IPS-11a (cell line): Measurements from ENCODE around the gene PTPRM.

Experiments used
- H3K4me3 ChIP-seq: one replicate; pipeline ENCODE4 v1.5.1; 2013; ENCODE audit warnings: low read depth, low read length, control low read depth

The PTPRM gene

GRCh38 chr18:7789856-7790552, 222.9 kb downstream of the PTPRM start:
- no peak overlapping the region for H3K4me3 ChIP-seq

GRCh38 chr18:7793100-7793499, 226.0 kb downstream of the PTPRM start:
- no peak overlapping the region for H3K4me3 ChIP-seq

- no peak overlapping the region for H3K4me3 ChIP-seq
These were observed 236.9 kb downstream of the PTPRM start for GRCh38 chr18:7803956-7804469.

GRCh38 chr18:7805096-7805495, 238.0 kb downstream of the PTPRM start:
- no peak overlapping the region for H3K4me3 ChIP-seq

- H3K4me3 ChIP-seq: no peak overlapping the region
These were observed 238.8 kb downstream of the PTPRM start for GRCh38 chr18:7805880-7806279.

GRCh38 chr18:7807936-7808453, 240.9 kb downstream of the PTPRM start:
- no peak overlapping the region for H3K4me3 ChIP-seq

DNA sequence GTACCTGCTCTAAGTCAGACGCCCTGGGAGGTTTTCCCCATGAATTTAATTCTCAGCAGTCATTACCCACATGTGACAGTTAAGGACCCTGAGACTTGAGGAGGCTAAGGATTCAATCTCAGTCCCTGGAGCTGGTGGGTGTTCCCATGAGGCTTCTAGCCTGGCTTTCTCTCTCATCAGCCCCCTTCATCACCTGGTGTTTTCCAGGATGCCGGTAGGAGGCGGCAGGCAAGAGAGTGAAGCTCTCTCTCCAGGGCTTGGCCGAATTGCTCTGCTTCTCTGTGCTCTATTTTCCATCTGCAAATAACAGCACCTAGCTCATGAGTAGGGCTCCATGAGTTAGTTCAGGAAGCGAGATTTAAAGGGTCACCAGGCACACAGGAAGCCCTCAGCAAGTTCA, 241.9 kb downstream of the PTPRM start:
- no peak overlapping the region for H3K4me3 ChIP-seq

DNA sequence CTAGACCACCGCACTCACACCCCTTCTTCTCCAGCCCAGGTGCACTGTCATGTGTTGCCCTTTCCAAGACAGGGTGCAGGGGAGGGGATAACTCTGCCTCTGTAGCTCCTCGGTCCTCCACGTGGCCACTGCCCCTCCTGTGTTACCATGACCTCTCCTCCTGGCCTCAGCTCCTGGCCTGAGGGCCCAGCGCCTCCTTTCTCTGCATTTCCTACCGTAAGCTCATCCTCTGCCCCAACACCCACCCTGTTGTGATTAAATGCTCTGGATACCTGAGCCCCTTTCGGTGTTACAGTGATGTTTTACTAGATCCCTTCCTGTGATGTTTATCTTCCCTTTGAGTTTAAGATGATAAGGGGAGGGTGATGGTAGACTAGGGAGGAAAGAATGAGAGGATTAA, 242.3 kb downstream of the PTPRM start:
- H3K4me3 ChIP-seq: no peak overlapping the region

- H3K4me3 ChIP-seq: no peak overlapping the region
These were observed 242.9 kb downstream of the PTPRM start for GRCh38 chr18:7809978-7810377.

GRCh38 chr18:7812431-7813063, 245.4 kb downstream of the PTPRM start:
- H3K4me3 ChIP-seq: no peak overlapping the region

GRCh38 chr18:7813131-7813530, 246.0 kb downstream of the PTPRM start:
- H3K4me3 ChIP-seq: no peak overlapping the region

GRCh38 chr18:7814754-7815315, 247.7 kb downstream of the PTPRM start:
- H3K4me3 ChIP-seq: no peak overlapping the region

GRCh38 chr18:7815787-7816186, 248.7 kb downstream of the PTPRM start:
- no peak overlapping the region for H3K4me3 ChIP-seq

- no peak overlapping the region for H3K4me3 ChIP-seq
These were observed 250.6 kb downstream of the PTPRM start for GRCh38 chr18:7817575-7818230.

GRCh38 chr18:7821784-7822183, 254.7 kb downstream of the PTPRM start:
- H3K4me3 ChIP-seq: no peak overlapping the region

DNA sequence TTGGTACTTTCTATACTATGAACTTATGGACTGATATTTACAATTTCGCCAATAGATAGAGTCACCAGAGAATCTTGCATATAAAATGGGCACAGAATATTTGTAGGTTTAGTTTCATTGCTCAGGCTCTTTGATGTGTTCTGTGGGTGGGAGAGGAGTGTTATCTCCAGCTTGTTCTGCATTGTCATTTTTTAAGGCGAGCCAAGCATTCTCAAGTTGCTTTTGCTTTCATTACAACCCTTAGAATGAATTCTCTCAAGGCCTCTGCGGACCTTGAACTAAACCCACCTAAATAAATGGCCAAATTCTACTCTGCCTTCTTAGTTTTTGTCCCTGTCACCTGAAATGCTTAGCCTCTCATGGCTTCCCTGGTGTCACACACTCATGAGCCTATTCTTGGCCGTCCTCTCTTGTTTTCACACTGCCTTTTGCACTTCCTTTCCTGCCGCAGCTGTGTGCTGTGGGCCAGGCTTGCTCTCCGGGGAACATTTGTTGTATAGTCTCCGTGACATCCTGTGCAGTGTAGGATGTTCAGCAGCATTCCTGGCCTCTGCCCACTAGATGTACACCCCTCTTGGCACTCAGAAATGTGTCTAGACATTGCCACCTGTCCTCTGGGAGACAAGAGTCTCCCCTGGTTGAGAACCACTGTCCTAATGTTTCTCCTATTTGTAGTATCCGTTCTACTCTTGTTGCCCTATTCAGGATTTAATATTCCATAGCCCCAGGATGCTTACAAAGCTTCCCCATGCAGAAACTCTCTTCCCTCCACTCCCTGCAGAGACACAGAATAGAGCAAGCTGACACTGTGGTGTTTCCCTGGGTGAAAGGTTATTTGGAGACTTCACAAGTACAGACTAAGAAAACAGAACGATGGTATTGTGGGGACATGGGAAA, 255.6 kb downstream of the PTPRM start:
- no peak overlapping the region for H3K4me3 ChIP-seq

GRCh38 chr18:7824970-7825369, 257.9 kb downstream of the PTPRM start:
- no peak overlapping the region for H3K4me3 ChIP-seq

DNA sequence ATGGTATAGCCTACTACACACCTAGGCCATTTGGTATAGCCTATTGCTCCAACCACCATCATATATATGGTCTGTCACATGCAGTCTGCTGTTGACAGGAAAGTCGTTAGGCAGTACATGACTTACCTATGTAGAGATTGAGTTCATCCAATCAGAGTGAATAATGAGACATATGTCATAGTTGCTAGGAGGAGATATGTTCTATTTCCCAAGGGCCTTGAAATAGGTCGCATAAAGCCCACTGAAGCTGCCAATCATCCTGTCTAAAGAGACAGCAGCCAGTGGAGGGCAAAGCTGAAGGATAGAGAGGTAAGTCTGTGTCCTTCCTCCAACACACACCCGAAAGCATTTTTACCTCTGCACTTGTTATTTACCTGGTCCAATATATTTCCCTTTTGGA, 263.4 kb downstream of the PTPRM start:
- H3K4me3 ChIP-seq: no peak overlapping the region

DNA sequence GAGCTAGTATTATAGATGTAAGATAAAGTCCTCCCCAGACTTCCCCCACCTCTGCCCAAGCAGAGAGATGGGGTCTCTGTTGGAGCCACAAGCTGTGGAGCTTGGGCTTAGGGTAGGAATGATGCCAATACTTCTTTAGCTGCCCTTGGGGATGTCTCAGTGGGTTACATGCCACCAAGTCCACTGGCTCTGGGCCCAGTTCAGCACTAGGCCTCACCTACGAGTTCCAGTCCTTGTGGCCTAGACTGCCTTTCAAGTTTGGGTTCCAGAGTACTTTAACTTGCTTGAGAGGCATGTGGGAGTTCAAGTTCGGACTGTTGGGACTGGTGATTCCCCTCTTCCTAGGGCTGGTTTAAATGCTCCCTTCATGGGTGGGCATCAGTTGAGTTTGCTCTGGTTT, 272.4 kb downstream of the PTPRM start:
- no peak overlapping the region for H3K4me3 ChIP-seq

- no peak overlapping the region for H3K4me3 ChIP-seq
These were observed 273.3 kb downstream of the PTPRM start for GRCh38 chr18:7840411-7840810.
